Heart left ventricle (tissue), 13 donors: ENCODE data around the gene LRRC40.

Experiments
- POLR2A ChIP-seq, 2 donors: fragments of 450-650 bp; IDR thresholded peaks; one replicate each; pipeline ENCODE4 v1.6.1; 2017; ENCODE audit warnings: antibody characterized with exemption in 2 of 2, mild to moderate bottlenecking in 2 of 2, moderate library complexity in 2 of 2
- TF ChIP-seq, protein P1 (sequence below), 12 donors: fragments of 200-600 bp; sonication (generic) in 4 of 12; IDR thresholded peaks; one replicate each; pipeline versions ENCODE4 v1.5.0 to v1.8.0; 2018 to 2022; ENCODE audit warnings: antibody characterized with exemption in 12 of 12, mild to moderate bottlenecking in 5 of 12
- donor health status: ischemic (EF 13 %, LVEDD 7.1; RV severe dilation, severe dysfunction).
- donor health status: DM: no; HTN: yes; CAD: no.
- donor health status: DM: no; HTN: no; CAD: no.
- donor health status: ischemic (EF 25% LVEDD 6.9; RV normal size, moderate dysfunction).
- donor health status: ischemic (EF 25% LVEDD 5.7; RV mildly dilated, moderate dysfunction).
- donor health status: ischemic (EF 35%, LVEDD 5.7; RV mildly dilated, moderate dysfunction).
- donor health status: nonischemic (EF 11% LVEDD 7.7; RV severe dilation, severe dysfunction).
- donor health status: DM: yes; HTN: yes; CAD: no.
- donor health status: PGD.
- donor health status: ischemic (EF 29% LVEDD 5.4; RV normal size, mild dysfunction).
- donor health status: nonischemic (EF 23%, LVEDD 6.1; RV moderate dilation, normal function).

DNA sequence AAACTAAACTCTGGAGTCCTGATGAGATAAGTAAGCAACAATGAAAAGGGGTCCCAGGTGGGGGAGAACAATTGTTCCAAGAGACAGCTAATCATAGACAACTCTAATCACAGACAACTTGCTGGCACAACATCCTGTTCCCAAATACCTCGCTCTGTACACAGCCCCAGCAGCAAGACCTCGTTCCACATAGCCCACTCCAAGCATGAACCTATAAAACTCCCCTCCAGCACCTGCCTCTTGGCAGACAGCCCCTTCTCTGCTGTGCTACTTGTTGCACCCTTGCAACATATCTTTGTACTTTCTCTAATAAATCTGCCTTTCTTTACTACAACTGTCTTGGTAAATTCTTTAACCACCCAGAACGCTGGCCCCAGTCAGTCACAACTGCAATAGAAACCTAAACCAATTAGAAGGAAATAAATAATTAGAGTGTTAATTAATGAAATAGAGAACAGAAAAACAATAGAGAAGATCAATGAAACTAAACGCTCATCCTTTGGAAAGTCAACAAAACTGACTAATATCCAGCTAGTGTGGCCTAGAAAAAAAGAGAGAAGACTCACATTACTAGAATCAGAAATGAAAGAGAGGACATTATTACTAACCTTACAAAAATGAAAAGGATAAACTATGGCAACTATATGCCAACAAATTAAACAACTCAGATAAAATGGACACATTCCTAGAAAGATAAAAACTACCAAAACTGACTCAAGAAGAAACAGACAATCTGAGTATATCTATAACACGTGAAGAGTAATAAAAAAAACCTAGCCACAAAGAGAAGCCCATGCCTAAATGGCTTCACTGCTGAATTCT, 36.1 kb downstream of the LRRC40 start:
- TF ChIP-seq, protein P1, sequence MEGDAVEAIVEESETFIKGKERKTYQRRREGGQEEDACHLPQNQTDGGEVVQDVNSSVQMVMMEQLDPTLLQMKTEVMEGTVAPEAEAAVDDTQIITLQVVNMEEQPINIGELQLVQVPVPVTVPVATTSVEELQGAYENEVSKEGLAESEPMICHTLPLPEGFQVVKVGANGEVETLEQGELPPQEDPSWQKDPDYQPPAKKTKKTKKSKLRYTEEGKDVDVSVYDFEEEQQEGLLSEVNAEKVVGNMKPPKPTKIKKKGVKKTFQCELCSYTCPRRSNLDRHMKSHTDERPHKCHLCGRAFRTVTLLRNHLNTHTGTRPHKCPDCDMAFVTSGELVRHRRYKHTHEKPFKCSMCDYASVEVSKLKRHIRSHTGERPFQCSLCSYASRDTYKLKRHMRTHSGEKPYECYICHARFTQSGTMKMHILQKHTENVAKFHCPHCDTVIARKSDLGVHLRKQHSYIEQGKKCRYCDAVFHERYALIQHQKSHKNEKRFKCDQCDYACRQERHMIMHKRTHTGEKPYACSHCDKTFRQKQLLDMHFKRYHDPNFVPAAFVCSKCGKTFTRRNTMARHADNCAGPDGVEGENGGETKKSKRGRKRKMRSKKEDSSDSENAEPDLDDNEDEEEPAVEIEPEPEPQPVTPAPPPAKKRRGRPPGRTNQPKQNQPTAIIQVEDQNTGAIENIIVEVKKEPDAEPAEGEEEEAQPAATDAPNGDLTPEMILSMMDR (IDR thresholded peaks at IDR 0.05) = no peak
- TF ChIP-seq POLR2A (IDR thresholded peaks at IDR 0.05) = no peak
